GM21447 (cell line): ENCODE measurements around the gene OCA2.
"Not testable (repeated sequence)": the region's sequence is repeated elsewhere in the genome, so short reads cannot be mapped to it uniquely, and the experiment has no call there.

Experiments used
- ATAC-seq: cut with Tn5 transposase; IDR thresholded peaks from one replicate; pipeline ENCODE4 v1.9.1; 2021; ENCODE audit not compliant: unreplicated experiment

Gene OCA2

DNA sequence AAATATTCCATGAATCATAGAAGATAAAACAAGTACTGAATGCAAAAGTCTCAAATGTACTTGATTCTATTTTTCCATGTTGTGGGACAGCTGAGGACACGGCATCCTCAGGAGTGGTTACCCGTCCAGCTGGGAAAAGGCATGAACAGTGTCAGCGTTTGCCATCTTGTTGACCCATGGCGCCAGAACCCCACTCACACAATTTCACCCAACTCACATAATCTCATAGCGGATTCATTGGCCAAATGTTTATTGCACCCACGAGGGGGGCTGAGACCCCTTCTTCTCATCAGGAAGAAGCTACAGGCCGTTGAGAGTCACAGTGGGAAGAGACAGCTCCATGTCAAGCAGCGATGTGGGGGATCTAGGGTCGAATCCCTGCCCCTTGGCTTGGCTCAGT lies 72.9 kb downstream of the OCA2 start:
- no peak for ATAC-seq

DNA sequence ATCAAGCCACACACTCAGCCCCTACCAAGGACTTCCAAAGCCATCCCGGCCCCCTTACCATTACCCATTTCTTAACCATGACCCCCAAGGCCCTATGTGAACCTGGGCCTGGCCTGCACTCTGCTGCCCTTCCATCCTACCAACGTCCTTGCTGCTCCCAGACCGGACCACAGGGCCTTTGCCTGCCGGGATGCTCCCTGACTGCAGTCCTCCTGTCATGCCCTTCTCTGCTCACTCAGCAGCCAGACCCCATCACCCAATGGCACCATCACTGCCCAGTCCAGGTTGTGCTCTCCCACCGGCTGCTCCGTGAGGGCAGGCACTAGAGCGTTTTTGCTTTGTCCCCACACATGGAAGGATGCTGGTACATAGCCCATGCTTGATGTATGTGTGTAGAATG lies 73.7 kb downstream of the OCA2 start:
- no peak for ATAC-seq

DNA sequence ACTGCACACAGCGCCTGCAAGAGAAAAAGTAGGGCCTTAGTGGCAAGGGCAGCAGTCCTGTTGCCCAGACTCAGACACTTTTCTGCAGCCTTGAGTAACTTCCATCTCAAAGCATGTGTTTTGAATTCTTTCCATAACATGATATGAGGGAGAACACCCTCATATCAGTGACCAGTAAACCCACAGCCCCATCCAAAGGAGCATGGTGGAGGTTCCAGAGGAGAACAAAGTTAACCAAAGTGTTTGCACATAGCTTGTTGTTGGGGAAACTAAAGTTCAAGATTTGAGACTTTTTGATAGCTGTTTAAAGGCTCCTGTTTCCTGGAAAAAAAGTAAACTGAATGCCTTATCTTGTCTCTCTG lies 74.2 kb downstream of the OCA2 start:
- no peak for ATAC-seq

DNA sequence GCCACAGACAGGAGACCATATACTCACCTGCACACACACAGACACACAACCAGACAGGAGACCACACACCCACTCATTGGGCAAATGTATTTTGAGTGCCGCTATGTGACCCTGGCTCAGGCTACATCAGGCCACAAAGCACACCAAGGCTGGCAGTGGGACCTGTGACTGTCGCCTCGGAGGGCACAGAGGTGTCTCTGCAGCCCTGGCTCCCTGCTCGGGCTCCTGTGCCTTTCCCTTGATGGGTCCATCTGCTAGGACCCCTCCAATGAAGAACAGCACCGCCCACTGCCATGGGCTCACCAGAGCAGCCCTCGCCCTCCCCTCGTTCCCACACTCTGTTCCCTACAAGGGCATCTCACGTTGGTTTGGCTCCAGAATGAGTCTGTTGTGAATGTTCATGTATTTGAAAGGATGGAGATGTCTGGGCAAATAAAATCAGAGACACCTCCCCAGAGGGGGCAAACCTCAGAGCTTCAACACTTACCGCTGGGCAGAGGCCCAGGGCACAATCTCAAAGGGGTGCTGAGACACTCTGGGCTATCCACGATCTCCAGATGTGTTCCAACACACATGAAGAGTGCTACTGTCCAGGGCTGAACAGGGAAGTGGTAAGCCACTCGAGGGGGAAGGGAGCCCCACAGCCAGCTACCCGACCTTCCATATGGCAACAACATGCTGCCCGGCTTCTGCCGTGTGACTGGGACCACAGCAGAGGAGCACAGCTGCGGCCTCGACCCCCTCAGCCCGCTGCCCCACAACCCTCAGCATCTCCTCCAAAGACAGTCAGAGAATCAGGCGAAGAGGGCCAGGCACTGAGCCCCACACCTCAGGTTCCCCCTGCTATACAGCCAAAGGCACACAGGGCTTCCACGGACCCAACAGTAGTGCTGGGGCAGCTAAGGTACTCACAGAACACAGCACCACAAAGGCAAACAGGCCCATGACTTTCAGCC lies 74.9 kb downstream of the OCA2 start:
- ATAC-seq, result no peak

DNA sequence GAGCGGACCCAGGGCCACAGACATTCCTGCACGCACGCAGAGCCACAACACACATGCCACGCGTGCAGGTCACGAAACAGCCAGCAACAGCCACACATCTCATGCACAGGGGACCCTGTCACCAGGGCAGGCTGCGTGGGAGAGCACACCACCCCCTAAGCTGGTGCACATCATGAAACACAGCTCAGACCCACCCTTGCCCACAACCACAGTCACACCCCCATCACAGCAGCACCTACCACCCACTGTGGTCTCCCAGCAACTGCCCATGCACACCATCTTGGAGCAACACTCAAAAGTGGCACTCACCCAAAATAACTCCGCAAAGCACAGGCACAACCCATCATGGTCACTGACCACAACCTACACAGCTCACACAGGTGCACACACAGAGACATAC lies 75.7 kb downstream of the OCA2 start:
- ATAC-seq, result no peak

DNA sequence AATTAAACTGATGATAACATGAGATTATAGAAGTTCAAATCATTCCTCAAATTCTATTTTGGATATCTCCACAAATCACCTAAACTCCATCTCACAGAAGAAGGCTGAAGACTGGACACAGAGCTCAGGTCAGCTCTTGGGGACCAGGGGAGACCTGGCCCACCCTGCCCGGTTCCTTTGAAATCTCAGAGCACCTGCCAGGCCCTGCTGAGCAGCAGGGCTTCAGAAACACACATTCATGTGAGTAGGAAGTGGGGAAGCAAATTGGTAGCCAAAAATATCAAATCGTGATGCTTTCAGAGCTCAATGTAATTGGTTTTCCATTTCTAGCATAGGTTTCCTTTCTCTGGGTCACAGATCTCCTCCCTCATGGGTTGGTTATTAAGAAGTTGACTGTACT lies 76.2 kb downstream of the OCA2 start:
- no peak for ATAC-seq

DNA sequence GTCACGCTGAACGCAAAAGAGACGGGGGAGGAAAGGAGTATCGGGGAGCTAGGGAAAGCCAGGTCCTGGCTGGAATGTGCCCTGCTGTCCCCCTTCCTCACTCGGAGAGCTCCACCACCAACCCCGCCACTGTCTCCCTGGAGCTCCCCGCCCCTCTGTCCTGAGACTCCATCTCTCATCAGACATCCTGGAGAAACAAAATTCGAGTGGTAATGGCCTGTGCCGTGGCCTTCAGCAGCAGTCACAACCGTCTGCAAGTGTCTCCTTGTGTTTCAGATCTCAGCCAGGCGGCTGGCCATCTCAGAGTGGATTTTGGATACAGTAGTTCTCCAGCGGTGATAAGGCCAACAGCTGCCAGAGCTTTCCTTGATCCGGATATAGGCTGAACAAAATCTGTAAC lies 76.9 kb downstream of the OCA2 start:
- no peak for ATAC-seq

DNA sequence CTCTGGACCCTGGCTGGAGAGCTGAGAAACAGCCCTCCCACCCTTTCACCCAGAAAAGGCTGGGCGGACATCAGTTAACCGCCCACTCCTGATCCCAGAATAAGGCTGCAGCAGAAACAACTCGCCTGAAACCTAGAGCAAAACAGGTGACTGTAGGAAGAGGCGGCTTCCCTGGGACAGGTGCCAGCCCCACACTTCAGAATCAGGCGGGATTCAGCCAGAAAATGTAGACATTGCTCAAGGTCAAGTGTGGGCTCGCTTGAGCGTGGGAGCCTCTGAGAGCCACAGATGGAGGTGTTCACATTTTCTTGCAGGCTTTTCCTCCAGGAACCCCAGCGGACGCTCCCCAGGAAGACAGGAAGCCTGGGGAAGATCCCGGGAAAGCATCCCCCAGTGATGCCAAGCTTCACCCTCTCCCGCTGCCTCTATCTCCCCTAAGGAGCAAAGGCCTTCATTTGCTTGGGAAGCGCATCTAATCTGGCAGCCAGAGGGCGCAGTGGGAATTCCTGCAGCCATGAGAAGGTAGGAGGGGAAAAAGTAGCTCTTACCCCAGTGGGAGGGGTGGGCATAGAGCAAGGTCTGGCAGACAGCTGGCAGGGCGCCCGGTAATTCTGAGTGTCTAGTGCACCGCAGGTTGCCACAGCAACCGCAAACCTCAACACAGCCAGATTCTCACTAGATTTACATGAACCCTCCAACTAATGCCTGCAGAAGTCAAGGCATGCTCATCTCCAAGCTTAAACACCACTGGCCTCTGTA lies 77.7 kb downstream of the OCA2 start:
- ATAC-seq, result no peak

DNA sequence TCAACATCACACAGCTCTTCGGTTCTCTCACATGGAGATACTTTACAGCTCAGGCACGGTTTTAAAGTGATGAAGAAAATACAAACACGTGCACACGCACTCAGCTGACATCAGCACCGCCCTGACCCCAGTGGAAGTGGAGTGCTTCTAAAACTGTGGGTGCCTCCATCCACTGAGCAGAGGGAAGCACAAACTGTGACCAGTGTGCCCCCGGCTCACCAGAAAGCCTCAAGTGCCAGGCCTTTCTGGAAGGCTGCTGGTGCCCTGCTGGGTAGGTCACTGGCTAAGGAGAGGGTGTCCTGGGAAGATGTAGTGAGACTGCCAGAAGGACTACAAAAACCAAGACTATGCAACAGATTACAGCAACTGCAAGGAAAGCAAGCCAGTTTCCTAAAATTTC lies 78.5 kb downstream of the OCA2 start:
- no peak for ATAC-seq

DNA sequence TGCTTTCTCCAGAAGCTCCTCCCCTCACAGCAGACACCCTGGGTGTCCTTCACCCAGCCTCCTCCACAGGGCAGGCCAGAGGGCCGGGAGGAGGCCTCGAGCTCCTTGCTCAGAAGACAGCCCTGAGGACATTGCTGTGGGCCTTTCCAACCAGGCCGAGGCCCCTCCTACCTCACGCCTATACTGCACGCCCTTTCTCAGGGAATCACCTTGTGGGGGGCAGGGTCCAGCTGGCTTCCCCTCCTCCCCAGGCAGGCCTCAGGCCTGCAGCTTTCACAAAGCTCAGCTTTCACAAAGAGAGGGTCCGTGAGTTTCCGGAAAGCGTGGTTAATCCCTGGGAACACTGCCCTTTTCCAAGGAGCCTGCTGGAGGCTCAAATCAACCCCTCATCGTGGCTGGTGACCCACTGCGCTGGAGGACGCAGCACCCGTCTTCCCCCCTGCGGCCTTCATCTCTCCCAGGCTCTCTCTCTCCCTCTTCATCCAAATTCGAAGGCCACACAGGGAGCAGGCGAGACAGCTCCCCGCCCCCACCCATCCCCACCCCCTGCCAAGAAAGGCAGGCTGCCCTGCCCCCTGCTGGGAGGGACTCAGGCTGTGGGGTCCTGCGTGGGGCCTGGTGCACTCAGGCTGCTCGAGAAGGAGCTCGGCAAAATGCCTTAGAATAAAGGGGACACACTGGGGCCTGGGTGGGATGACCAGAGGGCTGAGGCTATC lies 79.4 kb downstream of the OCA2 start:
- no peak for ATAC-seq

DNA sequence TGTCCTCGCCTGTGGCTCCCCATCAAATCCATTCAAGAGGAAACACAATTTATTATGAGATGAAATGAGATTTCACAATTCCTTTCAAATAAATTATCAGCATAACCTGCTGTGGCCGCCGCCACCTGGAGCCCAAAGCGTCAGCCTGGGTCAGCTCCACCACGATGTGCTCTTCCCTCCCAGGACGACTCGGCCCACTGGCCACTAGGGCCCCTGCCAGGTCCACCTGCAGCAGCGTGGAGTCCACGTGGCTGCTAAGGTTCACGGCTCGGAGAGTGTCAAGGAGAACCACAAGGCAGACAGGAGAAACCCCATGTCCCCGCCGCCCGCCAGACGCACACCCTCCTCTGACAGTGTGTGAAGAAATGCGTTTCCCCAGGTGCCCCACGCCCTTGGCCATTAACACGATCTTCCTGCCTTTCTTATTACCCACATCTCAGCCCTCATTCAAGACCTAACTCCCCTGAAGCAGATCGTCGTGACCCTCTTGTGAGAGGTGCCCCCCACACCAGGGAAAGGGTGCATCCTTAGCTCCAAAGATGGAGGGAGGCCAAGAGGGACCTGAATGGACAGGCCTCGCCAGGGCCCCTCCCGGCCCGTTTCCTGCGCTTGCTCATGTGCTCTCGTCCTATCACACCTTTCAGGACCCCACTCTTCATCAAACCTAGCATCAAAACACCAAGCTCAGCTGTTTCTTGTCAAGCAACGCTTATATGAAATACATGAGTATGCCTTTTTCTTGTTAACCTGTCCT lies 80.6 kb downstream of the OCA2 start:
- ATAC-seq, result no peak

DNA sequence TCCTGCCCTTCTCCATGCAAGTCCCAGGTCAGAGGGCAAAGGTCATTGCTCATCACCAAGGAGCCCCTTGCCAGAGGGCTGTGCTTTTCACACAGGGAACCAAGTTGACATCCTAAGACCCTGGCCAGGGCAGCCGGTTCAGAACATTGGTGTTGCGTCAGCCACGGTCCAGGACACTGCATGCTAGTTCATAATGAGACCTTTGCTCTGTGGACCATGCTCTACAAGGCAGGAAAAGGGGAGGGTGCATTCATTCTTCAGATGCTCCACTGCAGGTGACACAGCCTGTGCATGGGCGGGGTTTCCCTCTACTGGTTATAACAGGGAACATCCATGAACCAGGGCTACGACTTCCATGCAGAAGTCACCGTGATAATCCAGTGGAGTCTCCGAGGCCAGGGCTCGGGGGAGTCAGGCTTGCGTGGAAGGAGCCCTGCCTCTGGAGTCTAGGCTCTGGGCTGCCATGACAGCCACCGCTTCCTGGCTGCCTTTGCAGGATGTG lies 81.6 kb downstream of the OCA2 start:
- ATAC-seq, result no peak

DNA sequence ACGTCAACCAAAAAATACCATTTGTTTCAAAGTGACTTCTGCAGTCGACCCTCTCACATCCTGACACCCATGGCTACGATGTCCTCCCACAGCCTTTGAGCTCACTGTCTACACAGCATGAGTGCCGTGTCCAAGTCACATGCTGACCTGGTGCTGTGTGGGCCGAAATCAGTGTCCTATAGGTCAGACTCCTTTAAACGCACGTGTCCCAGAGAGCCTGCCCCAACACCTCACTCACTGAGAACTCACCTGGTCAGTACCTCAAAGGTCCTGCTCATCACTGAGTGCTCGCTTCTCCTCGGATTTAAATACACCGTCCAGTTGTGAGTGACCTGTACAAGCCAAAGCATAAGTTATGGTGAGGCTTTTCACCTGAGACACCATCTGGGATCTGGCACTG lies 83.3 kb downstream of the OCA2 start:
- no peak for ATAC-seq

DNA sequence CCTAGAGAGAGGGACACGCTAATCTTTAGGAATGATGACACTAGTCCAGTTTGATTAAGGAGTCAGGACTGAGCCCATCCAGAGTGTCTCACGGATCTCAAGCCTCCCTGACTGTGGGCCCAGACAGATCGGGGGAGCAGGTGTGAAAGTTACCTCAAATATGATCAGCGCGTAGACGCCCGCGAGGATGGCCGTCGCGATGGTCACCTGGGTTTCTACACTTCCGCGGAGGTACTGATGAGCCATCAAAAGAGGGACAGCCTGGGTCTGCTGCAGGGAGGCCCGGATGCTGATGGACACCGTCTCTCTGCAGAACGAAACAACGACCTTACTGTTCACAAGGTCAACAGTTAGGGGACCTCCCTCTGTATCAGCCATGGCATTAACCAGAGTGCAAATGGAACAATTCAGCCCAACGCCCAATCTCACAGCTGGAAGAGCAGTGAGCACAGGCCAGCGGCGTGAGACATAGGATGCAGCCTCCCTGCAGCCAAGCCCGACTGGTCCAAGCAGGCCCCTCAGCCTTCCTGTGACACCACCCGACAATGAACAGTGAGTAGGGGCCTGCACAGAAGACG lies 84.4 kb downstream of the OCA2 start:
- ATAC-seq, result no peak

DNA sequence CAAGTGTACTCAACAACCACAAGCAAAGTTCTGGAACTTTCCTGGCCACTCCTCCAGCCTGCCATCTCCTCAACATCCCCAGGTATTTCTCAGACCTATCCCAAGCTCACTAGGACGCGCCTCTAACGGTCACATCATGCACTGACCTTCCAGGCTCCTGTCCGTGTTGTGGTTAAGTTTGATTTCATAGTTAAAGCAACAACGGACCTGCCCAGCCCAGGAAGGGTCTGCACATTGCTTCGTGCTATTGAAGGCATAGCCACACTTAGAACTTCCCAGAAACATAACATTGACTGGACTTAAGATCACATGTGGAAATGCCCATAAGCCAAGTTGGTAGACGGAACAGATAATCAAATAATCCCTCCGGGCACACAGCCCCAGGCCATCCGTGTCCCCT lies 85.1 kb downstream of the OCA2 start:
- ATAC-seq, result no peak

DNA sequence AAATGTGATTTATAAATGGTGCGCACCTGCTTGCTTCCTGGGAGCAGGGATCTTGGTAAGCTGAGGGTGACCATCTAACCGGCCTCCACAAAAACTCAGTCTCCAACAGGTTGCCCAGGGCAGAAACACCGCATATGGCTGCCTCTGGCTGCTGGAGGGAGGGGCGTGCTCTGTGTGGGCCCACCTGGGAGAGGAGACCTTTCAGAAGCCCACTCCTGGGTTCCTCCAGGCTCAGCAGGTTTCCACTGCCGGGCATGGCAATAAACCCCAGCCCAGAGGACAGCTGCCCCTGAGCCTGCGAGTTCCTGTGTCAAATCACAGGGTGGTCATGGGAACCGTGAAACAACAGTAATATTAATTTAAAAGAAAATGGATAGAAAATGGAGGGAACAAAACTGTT lies 85.6 kb downstream of the OCA2 start:
- no peak for ATAC-seq

DNA sequence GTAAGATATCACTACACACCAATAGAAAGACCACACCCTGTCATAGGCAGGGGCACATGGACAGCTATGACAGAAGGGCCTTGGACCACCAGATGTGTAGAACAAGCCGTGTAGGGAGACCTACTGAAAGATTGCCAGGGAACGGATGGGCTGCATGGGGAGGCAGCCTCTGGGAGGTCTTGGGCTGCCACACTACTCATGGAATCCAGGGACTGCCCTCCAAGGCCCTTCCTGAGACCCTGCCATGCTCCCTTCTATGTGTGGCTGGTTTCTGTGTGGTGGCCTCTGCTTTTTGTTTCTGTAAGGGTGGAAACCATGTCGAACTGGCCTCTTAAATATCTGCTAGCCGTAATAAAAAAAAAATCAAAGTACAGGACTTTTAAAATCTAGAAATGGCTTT lies 86.9 kb downstream of the OCA2 start:
- ATAC-seq, result no peak

DNA sequence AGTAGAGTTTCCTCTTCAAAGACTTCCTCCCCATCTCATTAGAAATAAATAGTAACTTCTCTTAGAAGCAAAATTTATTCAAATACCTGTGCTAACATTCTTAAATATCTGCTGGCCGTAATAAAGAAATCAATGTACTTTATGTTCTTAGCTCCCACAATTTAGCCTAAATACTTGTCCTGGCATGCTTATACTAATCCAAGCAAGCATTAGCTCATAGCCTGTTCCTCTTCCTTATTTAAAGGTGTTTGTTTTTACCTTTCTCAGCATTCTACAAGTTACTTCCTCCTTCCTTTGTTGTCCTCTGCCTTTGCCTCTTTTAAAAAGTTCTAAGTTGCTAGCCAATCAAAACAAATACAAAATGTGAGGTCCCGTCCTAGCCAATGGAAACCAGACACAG lies 90.9 kb downstream of the OCA2 start:
- ATAC-seq, result not testable (repeated sequence)

DNA sequence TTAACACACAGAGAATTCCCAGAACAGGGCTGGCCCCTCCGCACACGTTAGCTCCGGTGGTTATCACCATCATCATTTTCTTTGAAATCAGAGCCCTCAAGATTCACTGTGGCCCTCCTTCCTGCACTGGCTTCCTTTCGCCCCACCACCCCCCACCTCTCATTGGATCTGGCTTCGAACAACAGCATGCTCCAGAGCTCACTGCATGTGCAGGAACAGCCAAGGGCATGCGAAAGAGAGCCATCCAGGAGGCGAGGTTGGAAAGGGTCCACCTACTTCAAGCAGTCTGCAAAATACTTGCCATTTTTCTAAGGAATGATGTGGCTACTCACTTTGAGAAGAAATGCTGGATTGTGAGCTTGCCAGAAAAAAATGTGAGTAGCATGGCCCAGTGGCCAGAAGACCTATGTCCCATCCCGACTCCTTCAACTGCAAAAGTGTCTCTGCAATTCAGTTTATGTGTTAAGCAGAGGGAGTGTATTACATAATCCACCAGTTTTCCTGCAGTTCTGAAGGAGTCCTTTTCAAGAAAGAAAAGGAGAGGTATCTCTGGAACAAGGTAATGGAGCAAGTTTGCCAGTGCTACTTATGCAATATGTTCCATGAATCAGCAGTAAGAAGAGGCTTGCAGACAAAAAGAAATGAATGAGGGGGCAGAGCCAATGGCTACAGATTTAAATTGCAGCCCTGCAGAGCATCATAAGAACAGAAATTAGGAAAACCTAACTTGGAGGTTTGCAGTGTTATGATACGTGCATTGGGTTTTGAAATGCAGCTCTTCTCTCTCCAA lies 92.8 kb downstream of the OCA2 start:
- no peak for ATAC-seq
